Thyroid gland (tissue), 4 donors: Measurements from ENCODE around the gene CTNNA3. TPM values are rescaled to one million over a fixed set of nuclear protein-coding genes. Genes with fewer than 3 reads are reported as not detected.

ENCODE experiments used
- DNase-seq, 2 donors: peaks; one replicate each; pipeline ENCODE4 v3.0.0-alpha.2; 2019
- H3K27ac ChIP-seq, 3 donors: fragments of 200-600 bp; sonication (generic); 1 replicate in 2 of 3; 2 replicates in 1 of 3; pipeline ENCODE4 v1.5.1; 2016 to 2019; ENCODE audit warnings: mild to moderate bottlenecking in 1 of 3, moderate library complexity in 1 of 3
- H3K27me3 ChIP-seq: fragments of 200-600 bp; sonication (generic); one replicate; pipeline ENCODE4 v1.5.1; 2019
- H3K36me3 ChIP-seq, 2 donors: fragments of 200-600 bp; sonication (generic); one replicate each; pipeline ENCODE4 v1.5.1; 2016 to 2019
- H3K4me1 ChIP-seq, 2 donors: fragments of 200-600 bp; sonication (generic); one replicate each; pipeline ENCODE4 v1.5.1; 2017 to 2019
- H3K4me3 ChIP-seq, 3 donors: fragments of 200-600 bp; sonication (generic); replicated peaks in 1 of 3; 1 replicate in 2 of 3; 2 replicates in 1 of 3; pipeline ENCODE4 v1.5.1; 2016; ENCODE audit warnings: mild to moderate bottlenecking in 1 of 3
- H3K9me3 ChIP-seq: fragments of 200-600 bp; sonication (generic); one replicate; pipeline ENCODE4 v1.5.1; 2017
- CTCF ChIP-seq, 6 experiments: fragments of 200-600 bp in 3 of 6; fragments of 450-650 bp in 3 of 6; sonication (generic) in 3 of 6; IDR thresholded peaks; one replicate each; pipeline ENCODE4 v1.5.1; 2016 to 2019; ENCODE audit warnings: antibody characterized with exemption in 6 of 6, mild to moderate bottlenecking in 2 of 6, inconsistent platforms in 1 of 6, moderate library complexity in 1 of 6
- POLR2A ChIP-seq, 2 donors: fragments of 450-650 bp; IDR thresholded peaks; one replicate each; pipeline ENCODE4 v1.6.1; 2017; ENCODE audit warnings: antibody characterized with exemption in 2 of 2, mild to moderate bottlenecking in 2 of 2, moderate library complexity in 1 of 2
- WGBS, 2 donors: methylation state at CpG; one replicate each; pipeline ENCODE4 v1.1.5; 2017; 5-methylcytosine and 5-hydroxymethylcytosine counted together
- intact Hi-C: fragments of 100-400 bp; cut with DNase I; formaldehyde crosslinking; loops from one replicate; pipeline ENCODE4 v1.15.1; 2023
- total RNA-seq, 4 donors: library from RNA; depleted of rRNA; stranded (reverse); fragments of >200 nt; gene quantifications; one replicate each; pipeline ENCODE4 v1.2.3, GENCODE V29; 2016

CTNNA3 gene
- total RNA-seq, 4 donors from 2014 or later: 0.11 to 0.79 (median 0.13) TPM; not detected in 1

- no peaks in the 10 kb centered on the region for H3K36me3 ChIP-seq
- WGBS, 2 donors: 91 to 98% methylated on average over 1 of the region's 1 CpG
- no peak overlapping the region for H3K27ac ChIP-seq
- H3K27me3 ChIP-seq: no peaks in the 10 kb centered on the region
- no peak overlapping the region for H3K4me3 ChIP-seq
- no peak for TF ChIP-seq CTCF (IDR thresholded peaks at IDR 0.05)
- no peak for TF ChIP-seq POLR2A (IDR thresholded peaks at IDR 0.05)
- no peaks in the 10 kb centered on the region for H3K9me3 ChIP-seq
- no peak for DNase-seq
- intact Hi-C loops: no loop called here
- no peaks in the 10 kb centered on the region for H3K4me1 ChIP-seq
Observed at GRCh38 chr10:66537186-66537585, 1158.8 kb downstream of the CTNNA3 start.

- 89 to 94% methylated on average over 1 of the region's 1 CpG for WGBS, 2 donors
Observed at GRCh38 chr10:66535439-66535838, 1160.6 kb downstream of the CTNNA3 start.

GRCh38 chr10:66534866-66535265, 1161.1 kb downstream of the CTNNA3 start:
- 97 to 98% methylated on average over 1 of the region's 1 CpG for whole genome bisulfite sequencing, 2 donors
- no peaks in the 10 kb centered on the region for H3K4me1 ChIP-seq
- no peaks in the 10 kb centered on the region for H3K9me3 ChIP-seq
- no peaks in the 10 kb centered on the region for H3K36me3 ChIP-seq
- no peak for TF ChIP-seq POLR2A (IDR thresholded peaks at IDR 0.05)
- TF ChIP-seq CTCF (IDR thresholded peaks at IDR 0.05): no peak
- intact Hi-C loops: no loop called here
- no peak overlapping the region for H3K27ac ChIP-seq
- no peak overlapping the region for H3K4me3 ChIP-seq
- DNase-seq: no peak
- H3K27me3 ChIP-seq: no peaks in the 10 kb centered on the region

More at GRCh38 chr10:66535439-66535838, 1160.6 kb downstream of the CTNNA3 start:
- intact Hi-C loops: no loop called here
- Histone ChIP-seq H3K27ac (no peak overlapping the region), H3K4me3 (no peak overlapping the region), H3K4me1 (no peaks in the 10 kb centered on the region), H3K36me3 (no peaks in the 10 kb centered on the region), H3K9me3 (no peaks in the 10 kb centered on the region), H3K27me3 (no peaks in the 10 kb centered on the region)
- DNase-seq: no peak
- TF ChIP-seq CTCF (IDR thresholded peaks at IDR 0.05): no peak
- no peak for TF ChIP-seq POLR2A (IDR thresholded peaks at IDR 0.05)

- intact Hi-C loops: no loop called here
- H3K27me3 ChIP-seq: no peaks in the 10 kb centered on the region
- TF ChIP-seq POLR2A (IDR thresholded peaks at IDR 0.05) (no peak), CTCF (IDR thresholded peaks at IDR 0.05) (no peak)
- H3K36me3 ChIP-seq: no peaks in the 10 kb centered on the region
- H3K9me3 ChIP-seq: no peaks in the 10 kb centered on the region
- no peak for DNase-seq
- no peak overlapping the region for H3K27ac ChIP-seq
- no peak overlapping the region for H3K4me3 ChIP-seq
- WGBS, 2 donors: 10 to 18% methylated on average over 1 of the region's 1 CpG
- H3K4me1 ChIP-seq: no peaks in the 10 kb centered on the region
Observed at GRCh38 chr10:66521506-66521905, 1174.5 kb downstream of the CTNNA3 start.

GRCh38 chr10:66519616-66520015, 1176.4 kb downstream of the CTNNA3 start:
- no peaks in the 10 kb centered on the region for H3K36me3 ChIP-seq
- H3K4me3 ChIP-seq: no peak overlapping the region
- TF ChIP-seq POLR2A (IDR thresholded peaks at IDR 0.05): no peak
- no peak for TF ChIP-seq CTCF (IDR thresholded peaks at IDR 0.05)
- no peak for DNase-seq
- no peaks in the 10 kb centered on the region for H3K9me3 ChIP-seq
- 89 to 90% methylated on average over 3 of the region's 3 CpGs for WGBS, 2 donors
- H3K4me1 ChIP-seq: no peaks in the 10 kb centered on the region
- no peaks in the 10 kb centered on the region for H3K27me3 ChIP-seq
- intact Hi-C loops: no loop called here
- H3K27ac ChIP-seq: no peak overlapping the region
